Fibroblast of skin of abdomen (primary cell): ENCODE results near the gene CTU2.

Experiments
- DNase-seq: peaks from one replicate; pipeline ENCODE4 v3.0.0-alpha.2; 2013

Gene CTU2

GRCh38 chr16:88681709-88682451 lies 24.4 kb upstream of the CTU2 start:
- DNase-seq = no peak

GRCh38 chr16:88684569-88685155 lies 21.6 kb upstream of the CTU2 start:
- no peak for DNase-seq

- DNase-seq = peak; percentile 50
Observed at GRCh38 chr16:88685156-88686061, 20.9 kb upstream of the CTU2 start.

DNA sequence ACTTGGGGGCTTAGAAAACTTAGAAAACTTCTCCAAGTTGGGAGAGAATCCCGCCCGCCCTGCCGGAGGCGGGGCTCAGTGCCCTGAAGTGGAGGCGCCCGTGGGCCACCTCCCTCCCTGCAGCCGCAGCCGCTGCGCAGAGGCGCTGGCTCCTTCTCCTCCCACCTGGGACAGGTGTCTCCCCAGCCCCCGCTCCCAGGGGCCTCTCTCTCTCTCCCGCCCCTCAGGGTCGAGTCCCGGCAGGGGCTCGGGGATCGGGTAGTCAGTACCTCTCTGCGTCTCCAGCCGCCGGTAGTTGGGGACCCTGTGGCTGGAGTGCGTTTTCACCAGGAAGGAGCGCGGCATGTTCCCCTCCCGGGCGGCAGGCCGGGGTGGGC lies 20.3 kb upstream of the CTU2 start:
- DNase-seq = no peak

DNA sequence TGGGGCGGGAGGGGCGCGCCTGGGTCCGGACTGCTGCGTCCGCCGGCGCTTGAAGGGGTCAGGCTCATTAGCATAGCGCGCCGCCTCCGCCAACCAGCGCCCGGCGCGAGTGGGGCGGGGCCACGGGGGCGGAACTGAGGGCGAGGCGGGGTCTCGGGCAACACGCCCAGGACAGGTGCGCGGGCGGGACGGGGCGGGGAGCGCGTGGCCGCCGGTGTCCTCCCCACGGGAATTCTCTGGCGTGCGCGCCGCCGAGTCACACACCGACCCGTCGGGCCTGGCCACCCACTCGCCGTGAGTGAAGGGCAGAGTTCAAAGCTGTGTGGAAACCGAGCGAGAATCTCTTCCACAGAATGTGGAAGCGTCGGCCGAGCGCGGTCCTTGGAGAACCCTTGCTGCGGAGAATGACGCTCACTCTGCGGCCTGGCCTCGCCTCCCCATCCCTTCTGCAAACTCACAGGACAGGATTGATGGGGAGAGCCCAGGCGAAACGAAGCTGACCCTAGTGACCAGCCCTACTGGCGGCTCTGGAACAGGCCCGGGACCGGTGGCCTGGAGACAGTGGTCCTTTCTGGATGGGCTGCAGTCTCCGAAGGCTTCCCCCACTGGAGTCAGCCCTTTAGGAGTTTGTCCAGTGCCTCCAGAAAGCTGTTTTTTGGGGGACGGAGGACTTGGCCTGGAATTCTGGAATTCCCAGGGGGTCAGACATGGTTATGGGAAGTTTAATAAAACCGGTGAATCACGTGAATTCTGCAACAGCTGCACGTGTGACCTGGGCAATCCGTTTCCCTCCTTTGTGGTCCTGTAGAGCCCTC lies 19.7 kb upstream of the CTU2 start, which contains the start of gene SNAI3:
Gene SNAI3, minus strand, starts transcription at position 69 of the 815 bp plus-strand sequence. CDS start 101 bp downstream, outside the sequence.
- no peak for DNase-seq

GRCh38 chr16:88687254-88687576 lies 19.1 kb upstream of the CTU2 start:
- no peak for DNase-seq

- DNase-seq = no peak
Observed at GRCh38 chr16:88687676-88688012, 18.7 kb upstream of the CTU2 start.

DNA sequence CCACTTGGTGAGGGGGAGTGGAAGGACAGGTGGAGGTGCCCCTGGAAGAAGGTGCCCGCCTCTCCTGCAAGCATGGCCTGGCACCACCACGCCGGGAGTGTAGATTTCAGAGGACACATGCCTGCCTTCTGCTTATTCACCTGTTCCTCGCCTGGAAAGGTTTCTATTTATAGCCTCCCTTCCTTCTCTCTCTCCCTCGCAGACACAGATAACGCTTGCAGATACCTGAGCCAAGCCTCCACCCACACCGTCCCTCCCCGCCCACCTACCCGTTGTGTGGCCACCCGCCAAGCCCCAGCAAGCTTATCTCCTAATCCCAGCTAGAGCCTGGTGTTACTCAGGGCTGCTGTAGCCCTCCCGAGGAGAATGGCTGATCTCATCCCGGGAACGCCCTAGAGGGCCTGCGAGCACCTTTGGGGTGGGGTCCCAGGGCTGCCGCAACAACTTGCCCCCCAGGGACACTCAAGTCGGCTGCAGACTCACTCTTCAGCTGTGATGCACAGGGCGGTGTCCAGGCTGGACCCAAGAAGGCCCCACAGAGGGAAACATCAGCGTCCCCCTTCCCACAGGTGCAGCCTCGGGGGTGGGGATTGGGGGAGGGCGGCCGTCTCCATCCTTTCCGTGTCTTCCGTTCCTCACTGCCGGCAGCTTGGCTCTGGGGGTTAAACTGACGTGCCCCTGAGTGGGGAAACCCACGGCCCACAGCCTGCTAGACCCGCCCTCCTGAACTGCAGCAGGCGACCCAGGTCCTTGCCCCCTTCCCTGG lies 18.1 kb upstream of the CTU2 start:
- DNase-seq = no peak

- DNase-seq = no peak
Observed at GRCh38 chr16:88690341-88691128, 15.8 kb upstream of the CTU2 start.

GRCh38 chr16:88691129-88691813 lies 15.0 kb upstream of the CTU2 start:
- no peak for DNase-seq

DNA sequence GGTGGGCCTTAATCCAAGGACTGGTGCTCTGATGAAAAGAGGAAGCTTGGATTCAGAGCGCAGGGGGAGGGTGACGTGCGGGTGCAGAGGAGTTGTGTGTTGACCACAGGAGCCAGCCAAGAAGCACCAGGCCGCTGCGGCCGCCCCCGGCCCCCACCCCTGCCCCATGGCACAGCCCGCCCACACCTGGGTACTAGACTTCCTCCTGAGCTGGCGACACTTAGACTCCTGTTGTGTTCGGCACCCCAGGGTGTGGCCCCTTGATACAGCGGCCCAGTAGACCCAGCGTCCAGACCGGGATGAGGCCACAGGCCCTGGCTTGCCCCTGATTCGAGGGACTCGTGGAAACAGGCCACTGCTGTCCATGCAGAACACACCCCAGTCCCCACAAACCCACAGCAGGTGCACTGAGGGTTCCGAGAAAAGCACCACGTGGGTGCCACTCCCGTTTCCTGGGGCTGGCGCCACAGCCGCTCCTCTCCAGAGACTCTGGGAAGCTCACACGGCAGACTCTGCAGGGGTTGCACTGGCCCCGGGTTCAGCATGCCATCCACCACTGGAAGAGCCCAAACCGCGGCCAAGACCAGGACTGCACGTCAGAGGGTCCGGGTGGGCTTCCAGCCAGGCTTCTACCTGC lies 14.3 kb upstream of the CTU2 start:
- DNase-seq = no peak

DNA sequence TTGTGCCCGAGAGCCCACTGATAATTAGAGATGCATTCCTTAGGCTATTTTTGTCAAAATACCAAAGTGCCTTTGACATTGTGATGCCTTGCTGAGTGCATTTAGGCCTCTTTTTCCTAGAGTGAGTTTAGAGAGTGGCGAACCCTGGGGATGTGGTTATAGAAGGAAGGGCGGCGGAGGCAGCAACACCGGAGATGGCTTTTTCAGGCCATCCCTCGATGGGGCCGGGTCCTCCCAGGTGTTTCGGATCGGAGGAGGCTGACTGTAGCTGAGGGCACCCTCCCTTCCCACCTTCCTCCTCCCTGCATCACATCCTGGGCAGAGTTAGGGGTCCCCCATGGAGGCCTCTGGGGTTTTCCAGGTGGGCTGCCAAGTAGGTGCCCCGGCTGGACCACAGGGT lies 13.4 kb upstream of the CTU2 start:
- DNase-seq = no peak

- no peak for DNase-seq
Observed at GRCh38 chr16:88693420-88694177, 12.7 kb upstream of the CTU2 start.

DNA sequence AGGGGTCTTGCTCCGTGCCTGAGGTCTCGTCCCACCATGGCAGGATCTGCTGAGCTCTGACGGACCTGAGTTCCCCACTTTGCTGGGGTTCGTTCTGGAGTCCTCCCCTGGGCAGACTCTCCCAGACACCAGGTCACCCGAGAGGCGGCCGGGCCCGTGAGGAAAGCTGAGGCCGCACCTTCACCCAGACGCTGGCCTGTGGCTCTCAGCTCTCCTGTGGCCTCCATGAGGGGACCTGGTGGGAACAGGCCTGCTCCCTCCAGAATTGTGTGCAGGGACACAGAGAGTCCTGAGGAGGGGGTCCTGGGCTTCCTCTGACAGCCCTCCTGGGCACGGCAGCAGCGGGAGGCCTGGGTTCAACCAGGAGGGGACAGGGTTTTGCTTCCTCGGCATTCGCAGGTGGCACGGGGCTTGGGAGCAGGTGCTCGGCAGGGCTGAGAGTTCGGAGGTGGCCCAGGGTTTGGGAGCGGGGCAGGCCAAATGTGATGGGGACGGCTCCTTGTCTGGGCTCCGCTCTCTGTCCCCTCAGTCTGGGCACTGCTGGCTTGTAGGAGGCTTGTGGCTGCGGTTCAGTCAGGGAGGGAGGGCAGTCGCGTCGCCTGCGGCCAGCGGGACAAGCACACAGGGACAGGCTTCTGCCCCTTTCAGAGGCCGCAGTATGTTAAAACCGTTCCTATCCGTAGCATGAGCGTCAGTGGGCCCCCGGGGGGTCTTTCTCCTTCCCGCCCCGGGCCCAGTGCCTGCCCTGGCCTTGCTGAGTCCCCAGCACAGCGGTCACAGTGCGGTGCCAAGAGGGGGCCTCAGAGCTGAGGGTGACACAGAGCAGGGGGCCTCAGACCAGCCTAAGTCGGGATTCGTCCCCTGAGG lies 11.8 kb upstream of the CTU2 start:
- DNase-seq = no peak

DNA sequence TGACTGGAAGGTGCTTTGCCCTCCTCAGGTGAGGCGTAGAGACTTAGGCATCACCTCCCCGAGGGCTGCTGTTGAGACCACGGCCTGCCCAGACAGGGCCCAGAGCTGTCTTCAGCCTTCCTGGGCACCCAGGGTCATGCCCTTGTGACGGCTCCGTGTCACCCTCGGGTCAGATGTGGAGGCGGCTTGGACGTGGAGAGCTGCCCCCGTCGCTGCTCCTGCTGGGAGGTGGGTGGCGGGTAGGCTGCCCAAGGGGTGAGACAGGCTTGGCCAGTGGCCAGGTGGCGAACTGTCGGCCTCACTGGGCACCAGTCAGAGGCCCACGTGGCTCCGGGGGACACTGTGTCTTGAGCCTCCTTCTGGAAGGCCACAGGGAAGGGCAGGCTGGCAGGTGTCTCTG lies 11.1 kb upstream of the CTU2 start:
- DNase-seq = no peak

- no peak for DNase-seq
Observed at GRCh38 chr16:88695753-88696152, 10.6 kb upstream of the CTU2 start.

GRCh38 chr16:88696441-88696840 lies 9.9 kb upstream of the CTU2 start:
- DNase-seq = no peak

GRCh38 chr16:88697116-88697830 lies 9.0 kb upstream of the CTU2 start:
- no peak for DNase-seq
